ENCODE results near the gene APCDD1L. TPM values are rescaled to one million over a fixed set of nuclear protein-coding genes. Genes with fewer than 3 reads are reported as not detected.

The APCDD1L gene
- polyA plus RNA-seq, 1 of the 3 experiments (the other 2 are of a cell fraction), result 0.99 TPM

DNA sequence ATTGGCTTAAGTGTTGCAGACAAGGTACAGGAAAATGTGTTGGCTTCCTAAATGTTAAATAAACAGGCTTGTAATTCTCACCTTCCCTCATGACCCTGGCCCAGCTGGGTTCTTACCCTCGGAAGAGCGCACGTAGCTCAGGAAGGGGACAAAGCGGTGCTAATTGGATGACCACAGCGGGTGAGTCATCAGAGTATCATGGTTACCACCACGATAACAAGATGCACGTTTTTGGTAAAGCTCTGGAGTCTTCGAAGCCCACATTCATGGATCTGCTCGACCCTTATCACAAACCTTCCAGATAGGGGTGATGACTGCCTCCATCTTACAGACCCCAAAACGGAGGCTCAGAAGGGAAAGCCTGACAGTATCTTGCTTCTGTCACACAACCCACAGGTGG, 32.8 kb downstream of the APCDD1L start:
- H3K27ac ChIP-seq (ENCODE audit: low read depth in 2 of 2, low read length in 1 of 2), result no peak overlapping the region
- POLR2A ChIA-PET, result no interaction called here
- no peaks in the 10 kb centered on the region for H3K79me2 ChIP-seq (ENCODE audit: insufficient read depth)
- peaks cover 32% of the 10 kb centered on the region for H3K9me3 ChIP-seq
- peaks cover 0 to 2% of the 10 kb centered on the region in 2 experiments for H3K36me3 ChIP-seq (replicated peaks in 1 of 2; ENCODE audit: control insufficient read depth in 1 of 2, insufficient read depth in 2 of 2, low read length in 1 of 2)
- H2AFZ ChIP-seq (ENCODE audit: low read depth), result no peak overlapping the region
- DNase-seq, result no peak
- H3K9me2 ChIP-seq, result no peaks in the 10 kb centered on the region
- no peaks in the 10 kb centered on the region for H3F3A ChIP-seq (replicated peaks; ENCODE audit: insufficient read depth)
- WGBS (ENCODE audit: low lambda C conversion rate), result 77% methylated on average over 10 of the region's 10 CpGs
- no peak overlapping the region for H3K4me2 ChIP-seq
- H3K27me3 ChIP-seq (ENCODE audit: insufficient read depth), result no peaks in the 10 kb centered on the region
- TF ChIP-seq, protein P1, sequence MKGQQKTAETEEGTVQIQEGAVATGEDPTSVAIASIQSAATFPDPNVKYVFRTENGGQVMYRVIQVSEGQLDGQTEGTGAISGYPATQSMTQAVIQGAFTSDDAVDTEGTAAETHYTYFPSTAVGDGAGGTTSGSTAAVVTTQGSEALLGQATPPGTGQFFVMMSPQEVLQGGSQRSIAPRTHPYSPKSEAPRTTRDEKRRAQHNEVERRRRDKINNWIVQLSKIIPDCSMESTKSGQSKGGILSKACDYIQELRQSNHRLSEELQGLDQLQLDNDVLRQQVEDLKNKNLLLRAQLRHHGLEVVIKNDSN (IDR thresholded peaks at IDR 0.05; ENCODE audit: borderline replicate concordance, low read depth), result no peak
- TF ChIP-seq EZH2phosphoT487 (IDR thresholded peaks at IDR 0.05; ENCODE audit: borderline replicate concordance, low read depth) (no peak), POLR2AphosphoS5 (IDR thresholded peaks at IDR 0.05; ENCODE audit: low read depth, low read length) (no peak), EP300 (IDR thresholded peaks at IDR 0.05; ENCODE audit: borderline replicate concordance in 1 of 2, low read depth in 1 of 2, low read length in 1 of 2) (no peak), ELF1 (IDR thresholded peaks at IDR 0.05) (no peak), FOXJ3 (CRISPR knock-in tag; IDR thresholded peaks at IDR 0.05) (no peak), CHD2 (IDR thresholded peaks at IDR 0.05; ENCODE audit: low read length, partially characterized antibody) (no peak), RXRA (IDR thresholded peaks at IDR 0.05; ENCODE audit: borderline replicate concordance, low read depth) (no peak), SIN3A (IDR thresholded peaks at IDR 0.05; ENCODE audit: borderline replicate concordance, low read depth, low read length) (no peak), NFIC (IDR thresholded peaks at IDR 0.05; ENCODE audit: borderline replicate concordance) (no peak)
- TF ChIP-seq, protein P2, sequence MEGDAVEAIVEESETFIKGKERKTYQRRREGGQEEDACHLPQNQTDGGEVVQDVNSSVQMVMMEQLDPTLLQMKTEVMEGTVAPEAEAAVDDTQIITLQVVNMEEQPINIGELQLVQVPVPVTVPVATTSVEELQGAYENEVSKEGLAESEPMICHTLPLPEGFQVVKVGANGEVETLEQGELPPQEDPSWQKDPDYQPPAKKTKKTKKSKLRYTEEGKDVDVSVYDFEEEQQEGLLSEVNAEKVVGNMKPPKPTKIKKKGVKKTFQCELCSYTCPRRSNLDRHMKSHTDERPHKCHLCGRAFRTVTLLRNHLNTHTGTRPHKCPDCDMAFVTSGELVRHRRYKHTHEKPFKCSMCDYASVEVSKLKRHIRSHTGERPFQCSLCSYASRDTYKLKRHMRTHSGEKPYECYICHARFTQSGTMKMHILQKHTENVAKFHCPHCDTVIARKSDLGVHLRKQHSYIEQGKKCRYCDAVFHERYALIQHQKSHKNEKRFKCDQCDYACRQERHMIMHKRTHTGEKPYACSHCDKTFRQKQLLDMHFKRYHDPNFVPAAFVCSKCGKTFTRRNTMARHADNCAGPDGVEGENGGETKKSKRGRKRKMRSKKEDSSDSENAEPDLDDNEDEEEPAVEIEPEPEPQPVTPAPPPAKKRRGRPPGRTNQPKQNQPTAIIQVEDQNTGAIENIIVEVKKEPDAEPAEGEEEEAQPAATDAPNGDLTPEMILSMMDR (IDR thresholded peaks at IDR 0.05), result no peak
- CTCF ChIA-PET, result interaction anchor here (1.4 kb wide), 1 partner anchor 9 kb away, joined by 3 read pairs; no protein-coding TSS in a partner anchor
- H3K4me3 ChIP-seq (ENCODE audit: low read depth in 2 of 2, low read length in 1 of 2), result no peak overlapping the region
- H3K4me1 ChIP-seq (ENCODE audit: control insufficient read depth in 1 of 2, insufficient read depth in 2 of 2, low read depth in 1 of 2, low read length in 1 of 2), result no peaks in the 10 kb centered on the region
- H3K9ac ChIP-seq, result no peak overlapping the region
- no peaks in the 10 kb centered on the region for H4K20me1 ChIP-seq (ENCODE audit: insufficient read depth)

DNA sequence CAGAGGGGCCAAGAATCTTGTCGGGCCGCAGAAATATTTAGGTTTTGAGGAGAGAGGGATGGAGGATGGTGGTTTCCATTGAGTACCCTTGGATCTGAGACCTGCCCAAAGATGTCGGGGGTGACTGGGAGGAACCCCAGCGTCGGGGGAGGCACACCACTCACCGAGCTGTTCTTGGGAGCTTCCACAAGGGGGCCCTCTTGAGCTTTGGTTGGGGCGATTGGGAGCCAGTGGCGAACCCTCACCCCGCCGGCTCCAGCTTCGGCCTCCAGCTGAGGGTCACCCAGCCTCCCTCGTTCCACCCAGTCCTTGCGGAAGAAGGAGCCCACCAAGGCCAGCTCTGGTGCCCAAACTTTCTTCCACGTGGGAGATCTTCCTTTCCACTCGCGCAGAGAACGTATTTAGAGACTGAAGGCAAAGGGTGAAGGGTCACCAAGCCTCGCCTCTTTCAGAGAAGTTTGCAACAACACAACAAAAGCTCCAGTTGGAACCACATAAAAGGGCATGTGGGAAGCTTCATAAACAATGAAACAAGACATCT, 33.6 kb downstream of the APCDD1L start:
- no peaks in the 10 kb centered on the region for H3K79me2 ChIP-seq (ENCODE audit: insufficient read depth)
- no peak for TF ChIP-seq RAD21 (IDR thresholded peaks at IDR 0.05; ENCODE audit: low read length)
- TF ChIP-seq, protein P2 (IDR thresholded peaks at IDR 0.05), result peak; percentile 39
- no peaks in the 10 kb centered on the region for H3K4me1 ChIP-seq (ENCODE audit: control insufficient read depth in 1 of 2, insufficient read depth in 2 of 2, low read depth in 1 of 2, low read length in 1 of 2)
- ChIA-PET CTCF (interaction anchor here (1.1 to 1.4 kb wide), 2 partner anchors 8 to 10 kb away, joined by 3 read pairs; no protein-coding TSS in a partner anchor), POLR2A (no interaction called here)
- no peak overlapping the region for H3K9ac ChIP-seq
- no peak overlapping the region for H2AFZ ChIP-seq (ENCODE audit: low read depth)
- no peak for DNase-seq
- H3K27ac ChIP-seq (ENCODE audit: low read depth in 2 of 2, low read length in 1 of 2), result no peak overlapping the region
- H3K27me3 ChIP-seq (ENCODE audit: insufficient read depth), result no peaks in the 10 kb centered on the region
- no peak overlapping the region for H3K4me3 ChIP-seq (ENCODE audit: low read depth in 2 of 2, low read length in 1 of 2)
- no peaks in the 10 kb centered on the region for H3F3A ChIP-seq (replicated peaks; ENCODE audit: insufficient read depth)
- H3K4me2 ChIP-seq, result no peak overlapping the region
- 80% methylated on average over 15 of the region's 18 CpGs for WGBS (ENCODE audit: low lambda C conversion rate)
- no peaks in the 10 kb centered on the region for H4K20me1 ChIP-seq (ENCODE audit: insufficient read depth)
- peaks cover 0 to 2% of the 10 kb centered on the region in 2 experiments for H3K36me3 ChIP-seq (replicated peaks in 1 of 2; ENCODE audit: control insufficient read depth in 1 of 2, insufficient read depth in 2 of 2, low read length in 1 of 2)
- H3K9me2 ChIP-seq, result no peaks in the 10 kb centered on the region
- peaks cover 25% of the 10 kb centered on the region for H3K9me3 ChIP-seq
